Embryonic facial prominence (tissue), 1 donor: ENCODE measurements around the gene ARHGAP25.

Experiments
- DNase-seq: peaks from one replicate; pipeline ENCODE4 v3.0.0-alpha.2; 2016; ENCODE audit errors: extremely low spot score

The ARHGAP25 gene

GRCh38 chr2:68719912-68720311 lies 14.7 kb upstream of the ARHGAP25 start:
- no peak for DNase-seq

GRCh38 chr2:68720665-68721064 lies 13.9 kb upstream of the ARHGAP25 start:
- DNase-seq = no peak

GRCh38 chr2:68721482-68722101 lies 13.0 kb upstream of the ARHGAP25 start:
- no peak for DNase-seq

GRCh38 chr2:68722712-68723111 lies 11.9 kb upstream of the ARHGAP25 start:
- no peak for DNase-seq

- no peak for DNase-seq
Measured at GRCh38 chr2:68723181-68723580, 11.4 kb upstream of the ARHGAP25 start.

GRCh38 chr2:68726100-68726499 lies 8.5 kb upstream of the ARHGAP25 start:
- no peak for DNase-seq

GRCh38 chr2:68726608-68727367 lies 7.8 kb upstream of the ARHGAP25 start:
- DNase-seq = no peak

GRCh38 chr2:68727683-68728375 lies 6.8 kb upstream of the ARHGAP25 start:
- no peak for DNase-seq

GRCh38 chr2:68730828-68731227 lies 3.8 kb upstream of the ARHGAP25 start:
- DNase-seq = no peak

- DNase-seq = no peak
Measured at GRCh38 chr2:68732036-68732932, 2.3 kb upstream of the ARHGAP25 start.

GRCh38 chr2:68733365-68733764 lies 1.2 kb upstream of the ARHGAP25 start:
- no peak for DNase-seq

- DNase-seq = no peak
Measured at GRCh38 chr2:68734176-68734575, 435 bp upstream of the ARHGAP25 start.

- no peak for DNase-seq
Measured at GRCh38 chr2:68736086-68736485, 1.5 kb downstream of the ARHGAP25 start.

GRCh38 chr2:68737711-68738110 lies 3.1 kb downstream of the ARHGAP25 start:
- DNase-seq = no peak

GRCh38 chr2:68738906-68739594 lies 4.4 kb downstream of the ARHGAP25 start:
- no peak for DNase-seq

- no peak for DNase-seq
Measured at GRCh38 chr2:68739595-68740399, 5.2 kb downstream of the ARHGAP25 start.

GRCh38 chr2:68740400-68740914 lies 5.8 kb downstream of the ARHGAP25 start:
- DNase-seq = no peak

GRCh38 chr2:68741238-68741637 lies 6.6 kb downstream of the ARHGAP25 start:
- no peak for DNase-seq

GRCh38 chr2:68741805-68742306 lies 7.2 kb downstream of the ARHGAP25 start:
- no peak for DNase-seq
